Adipose tissue (tissue), 3 donors: ENCODE results near the gene GMPR. TPM values are rescaled to one million over a fixed set of nuclear protein-coding genes. Genes with fewer than 3 reads are reported as not detected.

Source experiments
- H3K27ac ChIP-seq: one replicate; pipeline ENCODE4 v1.5.1; 2013; ENCODE audit warnings: low read depth, low read length
- WGBS, 3 donors: extraction: QIAGEN DNeasy Blood & Tissue Kit; methylation state at CpG; one replicate each; pipeline ENCODE4 v1.1.7; 2013; 5-methylcytosine and 5-hydroxymethylcytosine counted together
- polyA plus RNA-seq, 3 donors: library from polyadenylated mRNA; stranded (reverse); fragments of 200-250 nt; gene quantifications; one replicate each; pipeline ENCODE4 v1.2.3, GENCODE V29; 2013
- donor health status: healthy with polysubstance abuse.
- donor health status: Bipolar disorder and iron deficiency.
- donor health status: healthy.

The GMPR gene
- 1 to 10 TPM; 3.8 to 7.7 (median 5.2) TPM for polyA plus RNA-seq

GRCh38 chr6:16238057-16238962, at the start of gene GMPR:
GMPR (plus strand) TSS chr6:16238587; CDS start chr6:16238694, 107 bp downstream.
- WGBS, 3 donors, result 6% methylated on average over 59 to 84 of the region's 84 CpGs
- no peak within 1 kb of the TSS for H3K27ac ChIP-seq

DNA sequence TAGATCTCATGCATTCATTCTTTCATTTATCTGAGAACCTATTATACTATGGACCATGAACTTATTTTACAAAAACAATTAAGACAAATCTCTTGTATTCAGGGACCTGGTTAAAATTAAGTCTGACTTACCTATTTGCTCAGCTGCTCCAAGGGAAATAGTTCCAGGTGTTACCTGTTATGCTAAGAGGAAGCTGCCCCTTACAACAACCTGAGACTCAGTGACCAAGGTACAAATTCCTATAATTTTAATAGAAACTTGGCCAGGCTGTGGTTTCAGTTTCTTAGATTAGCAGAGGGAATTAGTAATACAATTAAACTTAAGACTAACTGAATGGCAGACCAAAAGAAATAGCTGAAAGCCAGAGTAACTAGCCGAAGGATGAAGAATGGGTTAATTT, 48.2 kb upstream of the GMPR start:
- no peak overlapping the region for H3K27ac ChIP-seq
- 36 to 82% (median 78%) methylated on average over 1 of the region's 1 CpG for WGBS, 3 donors

GRCh38 chr6:16196260-16196983, 42.0 kb upstream of the GMPR start:
- no peak overlapping the region for H3K27ac ChIP-seq
- WGBS, 3 donors, result 85 to 91% (median 90%) methylated on average over 14 of the region's 14 CpGs

DNA sequence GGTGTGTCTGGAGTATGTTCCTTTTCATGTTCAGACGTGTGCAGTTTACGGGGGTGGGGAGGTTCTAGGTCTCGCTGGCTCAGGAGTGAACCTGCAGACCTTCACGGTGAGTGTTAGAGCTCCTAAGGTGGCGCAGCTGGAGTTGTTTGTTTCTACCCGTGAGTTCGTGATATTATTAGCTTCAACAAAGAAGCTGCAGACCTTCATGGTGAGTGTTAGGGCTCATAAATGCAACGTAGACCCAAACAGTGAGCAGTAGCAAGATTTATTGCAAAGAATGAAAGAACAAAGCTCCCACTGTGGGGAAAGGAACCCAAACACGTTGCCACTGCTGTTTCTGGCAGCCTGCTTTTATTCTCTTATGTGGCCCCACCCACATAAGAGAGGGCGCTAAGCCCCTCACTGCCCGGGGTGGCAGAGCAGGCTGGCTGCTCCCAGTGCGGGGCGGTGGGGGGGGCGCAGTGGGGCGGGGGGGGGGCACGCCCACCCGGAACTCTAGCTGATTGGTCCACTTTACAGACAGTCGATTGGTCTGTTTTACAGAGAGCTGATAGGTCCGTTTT, 41.3 kb upstream of the GMPR start:
- 79 to 90% (median 85%) methylated on average over 19 of the region's 19 CpGs for WGBS, 3 donors
- no peak overlapping the region for H3K27ac ChIP-seq

GRCh38 chr6:16198061-16198705, 40.2 kb upstream of the GMPR start:
- WGBS, 3 donors, result 88 to 96% (median 92%) methylated on average over 42 to 50 of the region's 50 CpGs
- H3K27ac ChIP-seq, result no peak overlapping the region

DNA sequence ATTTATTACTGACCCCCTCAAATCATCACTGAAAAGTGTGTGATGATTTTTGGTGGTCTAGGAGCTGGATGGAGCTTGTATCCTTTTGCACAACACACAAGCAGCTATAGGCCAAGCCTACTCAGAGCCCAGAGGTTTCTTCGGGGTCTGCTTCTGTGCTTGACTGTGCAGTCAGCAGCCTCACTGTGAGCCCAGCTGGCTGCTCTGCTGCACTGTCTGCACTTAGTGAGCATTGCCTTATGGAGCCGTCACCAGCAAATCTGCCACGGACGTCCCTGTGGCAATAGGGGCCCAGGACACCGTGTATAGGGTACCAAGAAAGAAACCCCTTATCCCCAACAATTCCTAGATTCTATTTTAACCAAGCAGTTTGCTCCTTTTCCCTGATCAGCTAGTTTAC, 38.6 kb upstream of the GMPR start:
- H3K27ac ChIP-seq, result no peak overlapping the region
- 62 to 85% (median 64%) methylated on average over 5 of the region's 5 CpGs for WGBS, 3 donors

- 44 to 65% (median 52%) methylated on average over 18 of the region's 18 CpGs for WGBS, 3 donors
- H3K27ac ChIP-seq, result no peak overlapping the region
These were observed 38.0 kb upstream of the GMPR start for GRCh38 chr6:16200321-16200883.

DNA sequence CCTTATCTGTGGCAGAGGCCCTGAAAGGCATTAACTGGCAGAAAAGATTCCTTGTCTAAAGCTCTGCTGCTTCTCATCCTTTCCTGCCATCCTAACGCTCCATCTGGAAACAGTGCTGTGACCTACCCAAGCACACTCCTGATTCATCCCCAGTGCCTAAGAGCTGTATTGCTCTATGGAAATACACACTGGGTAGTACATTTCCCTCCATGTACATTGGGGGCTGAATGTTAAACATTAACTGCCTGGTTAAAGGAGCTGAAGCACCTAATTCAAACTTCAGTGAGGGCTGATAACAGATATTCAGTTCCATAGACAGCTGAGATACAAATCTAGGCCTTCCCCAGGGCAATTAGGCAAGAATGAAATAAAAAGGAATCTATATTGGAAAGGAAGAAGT, 36.7 kb upstream of the GMPR start:
- 91 to 100% (median 98%) methylated on average over 1 of the region's 1 CpG for WGBS, 3 donors
- H3K27ac ChIP-seq, result no peak overlapping the region

DNA sequence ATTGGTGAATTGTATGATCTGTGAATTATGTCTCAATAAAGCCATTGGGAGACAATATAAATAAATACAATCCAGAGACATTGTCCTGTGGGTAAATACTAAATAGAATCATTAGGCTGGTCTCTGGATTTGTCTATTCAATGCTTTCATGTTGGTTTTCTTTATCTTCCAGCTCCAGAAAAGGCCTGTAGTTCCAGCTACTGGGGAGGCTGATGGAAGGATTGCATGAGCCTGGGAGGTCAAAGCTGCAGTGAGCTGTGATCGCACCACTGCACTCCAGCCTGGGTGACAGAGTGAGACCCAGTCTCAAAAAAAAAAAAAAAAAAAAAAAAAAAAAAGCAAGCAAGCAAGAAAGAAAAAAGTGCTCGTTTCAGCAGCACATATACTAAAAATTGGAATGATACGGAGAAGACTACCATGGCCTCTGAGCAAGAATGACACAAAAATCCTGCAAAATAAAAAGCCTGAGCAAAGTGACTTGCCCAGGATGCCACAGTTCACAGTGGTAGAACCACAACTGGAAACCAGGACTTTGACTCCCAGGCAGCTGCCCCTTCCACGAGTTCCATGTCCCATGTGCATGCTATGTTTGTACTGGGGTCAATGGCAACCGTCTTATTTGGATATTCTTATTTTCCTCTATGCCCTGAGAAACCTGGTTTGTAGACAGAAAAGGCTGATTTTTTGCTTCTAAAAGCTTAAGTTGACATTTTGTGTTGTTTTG, 33.6 kb upstream of the GMPR start:
- WGBS, 3 donors, result 73 to 80% (median 75%) methylated on average over 5 of the region's 5 CpGs
- no peak overlapping the region for H3K27ac ChIP-seq

- WGBS, 3 donors, result 67 to 93% (median 82%) methylated on average over 4 of the region's 4 CpGs
- H3K27ac ChIP-seq, result no peak overlapping the region
These were observed 32.8 kb upstream of the GMPR start for GRCh38 chr6:16205377-16206144.

- 3 to 7% (median 5%) methylated on average over 6 of the region's 6 CpGs for WGBS, 3 donors
- H3K27ac ChIP-seq, result no peak overlapping the region
These were observed 31.8 kb upstream of the GMPR start for GRCh38 chr6:16206595-16207037.

- H3K27ac ChIP-seq, result no peak overlapping the region
- WGBS, 3 donors, result 57 to 82% (median 77%) methylated on average over 2 of the region's 2 CpGs
These were observed 29.4 kb upstream of the GMPR start for GRCh38 chr6:16208989-16209388.

DNA sequence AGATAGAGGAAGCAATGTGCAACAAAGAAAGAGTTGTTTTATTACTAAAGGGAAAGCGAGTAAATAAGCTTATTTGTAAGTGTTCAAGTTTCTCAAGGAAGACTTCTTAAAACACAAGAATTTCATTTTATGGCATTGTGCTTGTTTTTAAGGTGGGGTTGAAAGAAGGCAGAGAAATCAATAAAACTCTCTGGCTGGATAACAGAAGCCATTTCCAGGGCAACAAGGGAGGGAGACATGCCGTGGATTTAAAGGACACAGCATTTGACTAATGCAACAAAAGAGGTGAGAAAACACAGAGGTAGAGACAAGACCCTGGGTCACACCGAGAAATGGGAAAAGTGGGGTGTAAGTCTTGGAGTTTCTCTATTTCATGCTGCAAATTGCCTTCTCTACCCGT, 28.8 kb upstream of the GMPR start:
- H3K27ac ChIP-seq, result no peak overlapping the region
- WGBS, 3 donors, result 48 to 84% (median 67%) methylated on average over 4 of the region's 4 CpGs

GRCh38 chr6:16212276-16212675, 26.1 kb upstream of the GMPR start:
- no peak overlapping the region for H3K27ac ChIP-seq
- 87 to 97% (median 93%) methylated on average over 4 of the region's 4 CpGs for WGBS, 3 donors

DNA sequence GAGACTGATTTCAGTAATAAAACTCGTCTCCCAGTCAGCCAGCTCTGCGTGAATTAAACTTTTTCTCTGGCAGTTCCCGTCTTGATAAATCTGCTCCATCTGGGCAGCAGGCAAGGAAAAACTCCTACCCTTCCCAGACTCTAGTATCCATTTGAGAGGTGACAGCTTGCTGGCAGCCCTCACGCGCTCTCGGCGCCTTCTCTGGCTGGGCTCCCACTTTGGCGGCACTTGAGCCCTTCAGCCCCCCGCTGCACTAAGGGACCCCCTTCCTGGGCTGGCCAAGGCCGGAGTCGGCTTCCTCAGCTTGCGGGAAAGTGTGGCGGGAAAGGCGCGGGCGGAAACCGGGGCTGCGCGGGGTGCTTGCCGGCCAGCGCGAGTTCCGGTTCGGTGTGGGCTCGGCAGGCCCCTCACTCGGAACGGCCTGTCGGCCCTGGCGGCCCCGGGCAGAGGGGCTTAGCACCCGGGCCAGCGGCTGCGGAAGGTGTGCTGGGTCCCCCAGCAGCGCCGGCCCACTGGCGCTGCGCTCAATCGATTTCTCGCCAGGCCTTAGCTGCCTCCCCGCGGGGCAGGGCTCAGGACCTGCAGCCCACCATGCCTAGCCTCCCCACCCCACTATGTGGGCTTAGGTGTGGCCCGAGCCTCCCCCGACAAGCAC, 21.8 kb upstream of the GMPR start:
- WGBS, 3 donors, result 20 to 30% (median 27%) methylated on average over 40 to 43 of the region's 43 CpGs

DNA sequence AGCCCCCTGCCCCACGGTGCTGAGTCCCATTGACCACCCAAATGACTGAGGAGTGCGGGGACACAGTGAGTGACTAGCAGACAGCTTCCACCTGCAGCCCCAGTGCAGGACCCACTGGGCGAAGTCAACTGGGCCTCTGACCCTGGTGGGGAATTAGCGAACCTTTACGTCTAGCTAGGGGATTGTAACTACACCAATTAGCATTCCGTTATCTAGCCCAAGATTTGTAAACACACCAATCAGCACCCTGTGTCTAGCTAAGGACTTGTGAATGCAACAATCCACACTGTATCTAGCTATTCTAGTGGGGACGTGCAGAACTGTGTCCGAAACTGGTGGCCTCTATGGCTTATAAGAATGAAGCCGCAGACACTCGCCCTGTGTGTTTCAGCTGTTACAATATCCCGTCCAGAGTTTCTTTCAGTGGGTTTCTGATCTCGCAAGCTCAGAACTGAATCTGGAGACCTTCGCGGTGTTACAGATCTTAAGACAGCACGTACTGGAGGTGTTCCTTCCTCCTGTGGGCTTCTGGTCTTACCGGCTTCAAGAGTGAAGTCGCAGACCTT, 21.1 kb upstream of the GMPR start:
- 81 to 93% (median 83%) methylated on average over 17 of the region's 17 CpGs for WGBS, 3 donors

More for the DNA sequence above, 21.8 kb upstream of the GMPR start:
- no peak overlapping the region for H3K27ac ChIP-seq

More for the DNA sequence above, 21.1 kb upstream of the GMPR start:
- H3K27ac ChIP-seq, result no peak overlapping the region
